Stomach (tissue), 4 donors: Measurements from ENCODE around the gene MBNL2.

Source experiments
- CTCF ChIP-seq, 7 experiments: fragments of 450-650 bp in 4 of 7; fragments of 200-600 bp in 3 of 7; sonication (generic) in 3 of 7; IDR thresholded peaks; one replicate each; pipeline ENCODE4 v1.5.1; 2016 to 2019; ENCODE audit warnings: antibody characterized with exemption in 7 of 7, control low read depth in 2 of 7, mild to moderate bottlenecking in 1 of 7
- POLR2AphosphoS5 ChIP-seq, 3 donors: sonication (generic); formaldehyde crosslinking; IDR thresholded peaks; one replicate each; pipeline ENCODE4 v1.6.1; 2016; ENCODE audit warnings: antibody characterized with exemption in 3 of 3

GRCh38 chr13:97342136-97342535 is 120.0 kb downstream of the MBNL2 start:
- TF ChIP-seq CTCF (IDR thresholded peaks at IDR 0.05) (no peak), POLR2AphosphoS5 (IDR thresholded peaks at IDR 0.05) (no peak)
